Measurements from ENCODE around the gene KCNC3.

- TF ChIP-seq CTCF (IDR thresholded peaks at IDR 0.05) (no peak), POLR2A (IDR thresholded peaks at IDR 0.05) (no peak)
These were observed 52.7 kb downstream of the KCNC3 start for GRCh38 chr19:50276370-50277063.
